Upper lobe of left lung (tissue), 4 donors: ENCODE measurements around the gene IGSF9.

Experiments
- CTCF ChIP-seq, 6 experiments: fragments of 450-650 bp in 4 of 6; fragments of 200-600 bp in 2 of 6; sonication (generic) in 2 of 6; IDR thresholded peaks; one replicate each; pipeline ENCODE4 v1.5.1; 2016 to 2019; ENCODE audit warnings: antibody characterized with exemption in 6 of 6
- POLR2A ChIP-seq, 4 donors: fragments of 450-650 bp; IDR thresholded peaks; one replicate each; pipeline ENCODE4 v1.5.1; 2016 to 2017; ENCODE audit warnings: antibody characterized with exemption in 4 of 4, mild to moderate bottlenecking in 2 of 4
- POLR2AphosphoS5 ChIP-seq, 2 donors: sonication (generic); formaldehyde crosslinking; IDR thresholded peaks; one replicate each; pipeline ENCODE4 v1.5.1; 2017; ENCODE audit warnings: antibody characterized with exemption in 2 of 2

GRCh38 chr1:159957824-159958268 is 12.4 kb upstream of the IGSF9 start:
- TF ChIP-seq CTCF (IDR thresholded peaks at IDR 0.05) (no peak), POLR2A (IDR thresholded peaks at IDR 0.05) (no peak), POLR2AphosphoS5 (IDR thresholded peaks at IDR 0.05) (no peak)
